AG04450 (cell line): ENCODE measurements around the gene TUBA3E. TPM values are rescaled to one million over a fixed set of nuclear protein-coding genes. Genes with fewer than 3 reads are reported as not detected.
"Not testable (repeated sequence)": the region's sequence is repeated elsewhere in the genome, so short reads cannot be mapped to it uniquely, and the experiment has no call there.

Experiments
- CTCF ChIA-PET: fragments of 300-600, 350-600 bp; formaldehyde crosslinking; extraction: SDS; loops from one replicate; lab custom pipeline; 2022; ENCODE audit warnings: antibody characterized with exemption, inconsistent platforms; lab: Charles Lee
- POLR2A ChIA-PET: fragments of 350-600 bp; formaldehyde crosslinking; extraction: SDS; loops from one replicate; lab custom pipeline; 2021; ENCODE audit warnings: antibody characterized with exemption, inconsistent platforms; lab: Yijun Ruan, JAX
- DNase-seq: peaks from one replicate; pipeline ENCODE4 v3.0.0-alpha.2; 2011; ENCODE audit warnings: low read depth, low spot score
- H3K27ac ChIP-seq: one replicate; pipeline ENCODE4 v1.5.1; 2012; ENCODE audit warnings: low read depth, low read length, control low read depth
- H3K27me3 ChIP-seq: one replicate; pipeline ENCODE4 v1.6.0; 2012; ENCODE audit warnings: low read length; ENCODE audit not compliant: control insufficient read depth, insufficient read depth
- H3K4me3 ChIP-seq: 2 replicates; pipeline ENCODE4 v1.5.1; 2011; ENCODE audit warnings: mild to moderate bottlenecking, low read depth, low read length, control low read depth
- H3K9me3 ChIP-seq: 2 replicates; pipeline ENCODE4 v1.5.1; 2012; ENCODE audit warnings: low read length; ENCODE audit not compliant: control insufficient read depth, insufficient read depth
- CTCF ChIP-seq: IDR thresholded peaks from 2 replicates; pipeline ENCODE4 v1.5.1; 2011; ENCODE audit warnings: low read depth, low read length, control low read depth, inconsistent platforms
- polyA plus RNA-seq: library from polyadenylated mRNA; depleted of rRNA; stranded (reverse); fragments of >200 nt; gene quantifications from 2 replicates; pipeline ENCODE4 v1.2.3, GENCODE V29; 2011

The TUBA3E gene
- polyA plus RNA-seq, 1 experiment = not detected

DNA sequence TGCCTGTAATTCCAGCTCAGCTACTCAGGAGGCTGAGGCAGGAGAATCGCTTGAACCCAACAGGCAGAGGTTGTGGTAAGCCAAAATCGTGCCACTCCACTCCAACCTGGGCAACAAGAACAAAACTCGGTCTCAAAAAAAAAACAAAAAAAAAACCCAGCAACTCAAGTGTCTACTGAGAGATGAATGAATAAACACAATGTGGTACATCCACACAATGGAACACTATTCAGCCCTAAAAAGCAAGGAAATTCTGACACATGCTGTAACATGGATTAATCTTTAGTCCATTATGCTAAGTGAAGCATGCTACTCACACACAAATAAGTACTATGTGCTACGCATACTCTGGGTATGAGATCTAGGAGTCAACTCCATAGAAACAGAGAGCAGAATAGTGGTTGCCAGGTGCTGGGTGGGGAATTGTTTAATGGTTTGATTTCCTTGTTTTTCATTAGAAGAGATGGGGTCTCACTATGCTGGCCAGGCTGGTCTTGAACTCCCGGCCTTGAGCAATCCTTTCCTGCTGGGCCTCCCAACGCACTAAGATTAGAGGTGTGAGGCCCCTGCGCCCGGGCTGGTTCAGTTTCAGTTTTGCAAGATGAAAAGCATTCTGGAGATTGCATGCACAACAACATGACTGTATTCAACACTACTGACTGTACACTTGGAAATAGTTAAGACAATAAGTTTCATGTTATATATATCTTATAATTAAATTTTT, 32.8 kb downstream of the TUBA3E start:
- no peak overlapping the region for H3K27ac ChIP-seq
- CTCF ChIA-PET = no interaction called here
- POLR2A ChIA-PET = no interaction called here
- H3K9me3 ChIP-seq = no peaks in the 10 kb centered on the region
- no peak for TF ChIP-seq CTCF
- H3K27me3 ChIP-seq = no peaks in the 10 kb centered on the region
- no peak overlapping the region for H3K4me3 ChIP-seq
- no peak for DNase-seq

DNA sequence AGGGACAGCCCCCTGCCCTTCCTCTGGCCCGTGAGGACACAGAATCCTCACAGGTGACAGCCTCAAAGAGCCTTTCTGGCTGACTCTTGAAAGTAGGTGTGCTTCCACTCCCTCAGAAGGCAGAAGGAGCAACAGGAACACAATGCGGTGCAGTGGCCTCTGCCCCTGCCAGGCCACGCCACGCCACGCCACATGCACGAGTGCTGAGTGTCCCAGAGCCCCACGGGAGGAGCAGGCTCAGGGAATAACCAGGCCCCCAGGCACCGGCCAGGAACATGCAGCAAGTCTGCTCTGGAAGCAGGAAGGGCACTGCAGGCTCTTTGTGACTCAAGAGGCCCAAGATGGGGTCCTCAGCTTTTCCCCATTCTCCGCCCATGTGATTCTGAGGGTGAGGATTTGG, 35.3 kb downstream of the TUBA3E start:
- H3K9me3 ChIP-seq = no peaks in the 10 kb centered on the region
- no peak overlapping the region for H3K4me3 ChIP-seq
- POLR2A ChIA-PET = no interaction called here
- H3K27me3 ChIP-seq = no peaks in the 10 kb centered on the region
- CTCF ChIA-PET = no interaction called here
- no peak overlapping the region for H3K27ac ChIP-seq
- TF ChIP-seq CTCF = no peak
- DNase-seq = no peak

DNA sequence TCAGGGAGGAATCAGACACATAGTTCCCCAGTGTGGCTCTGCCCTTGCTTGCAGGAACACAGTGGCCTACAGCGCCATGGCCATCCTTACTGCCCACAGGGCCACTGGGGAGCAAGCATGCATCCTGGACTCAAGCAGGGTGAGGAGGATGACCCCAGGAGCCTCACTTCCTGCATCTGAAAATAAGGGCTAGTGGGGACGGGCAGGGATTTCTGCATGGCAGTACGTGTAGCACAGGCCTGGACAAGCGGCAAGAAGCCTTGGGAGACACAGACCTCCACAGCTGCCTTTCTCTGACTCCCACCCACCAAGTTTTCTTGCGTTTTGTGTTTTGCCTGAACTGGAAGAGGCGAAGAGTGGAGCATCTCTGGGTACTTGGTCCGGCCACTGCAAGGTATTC, 35.8 kb downstream of the TUBA3E start:
- H3K9me3 ChIP-seq, H3K27me3 ChIP-seq, DNase-seq, POLR2A ChIA-PET, CTCF ChIA-PET, H3K4me3 ChIP-seq, H3K27ac ChIP-seq: not testable (repeated sequence)

- H3K27ac ChIP-seq, H3K9me3 ChIP-seq, H3K4me3 ChIP-seq, CTCF ChIA-PET, H3K27me3 ChIP-seq, DNase-seq, POLR2A ChIA-PET: not testable (repeated sequence)
Observed at GRCh38 chr2:130160838-130161705, 37.2 kb downstream of the TUBA3E start.

GRCh38 chr2:130160131-130160530, 38.1 kb downstream of the TUBA3E start:
- Histone ChIP-seq H3K27ac (no peak overlapping the region), H3K27me3 (no peaks in the 10 kb centered on the region), H3K9me3 (no peaks in the 10 kb centered on the region), H3K4me3 (no peak overlapping the region)
- POLR2A ChIA-PET = interaction anchor here (0.6 kb wide), 1 partner anchor 579 kb away, joined by 3 read pairs; no protein-coding TSS in a partner anchor
- CTCF ChIA-PET = interaction anchor here (0.6 kb wide), 1 partner anchor 101 kb away, joined by 3 read pairs; no protein-coding TSS in a partner anchor
- TF ChIP-seq CTCF = no peak
- no peak for DNase-seq

DNA sequence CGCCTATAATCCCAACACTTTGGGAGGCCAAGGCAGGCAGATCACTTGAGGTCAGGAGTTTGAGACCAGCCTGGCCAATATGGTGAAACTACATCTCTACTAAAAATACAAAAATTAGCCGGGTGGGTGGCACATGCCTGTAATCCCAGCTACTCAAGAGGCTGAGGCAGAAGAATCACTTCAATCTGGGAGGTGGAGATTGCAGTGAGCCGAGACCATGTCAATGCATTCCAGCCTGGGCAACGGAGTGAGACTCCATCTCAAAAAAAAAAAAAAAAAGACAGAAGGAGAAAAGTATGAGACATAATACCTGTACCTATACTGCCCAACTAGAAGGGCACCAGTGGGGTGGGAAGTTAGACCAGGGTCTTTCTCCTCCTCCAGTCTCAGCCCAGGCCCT, 38.9 kb downstream of the TUBA3E start:
- not testable (repeated sequence) for H3K27me3 ChIP-seq, DNase-seq, H3K4me3 ChIP-seq, H3K9me3 ChIP-seq, H3K27ac ChIP-seq
- CTCF ChIA-PET = interaction anchor here (0.6 kb wide), 1 partner anchor 102 kb away, joined by 3 read pairs; no protein-coding TSS in a partner anchor
- POLR2A ChIA-PET = interaction anchor here (0.6 kb wide), 1 partner anchor 579 kb away, joined by 3 read pairs; no protein-coding TSS in a partner anchor
